Pons (tissue), 1 donor: ENCODE data around the gene HIVEP2.

Source experiments
- DNase-seq: peaks from one replicate; pipeline ENCODE4 v3.0.0-alpha.2; 2016; ENCODE audit warnings: low spot score

HIVEP2 gene

GRCh38 chr6:142843361-142843760 is 101.6 kb downstream of the HIVEP2 start:
- no peak for DNase-seq

GRCh38 chr6:142842418-142843261 is 102.3 kb downstream of the HIVEP2 start:
- no peak for DNase-seq

GRCh38 chr6:142841915-142842314 is 103.1 kb downstream of the HIVEP2 start:
- DNase-seq = no peak

GRCh38 chr6:142839686-142840040 is 105.3 kb downstream of the HIVEP2 start:
- DNase-seq = no peak

GRCh38 chr6:142838821-142839685 is 105.9 kb downstream of the HIVEP2 start:
- DNase-seq = no peak

GRCh38 chr6:142835787-142836535 is 109.0 kb downstream of the HIVEP2 start:
- no peak for DNase-seq

DNA sequence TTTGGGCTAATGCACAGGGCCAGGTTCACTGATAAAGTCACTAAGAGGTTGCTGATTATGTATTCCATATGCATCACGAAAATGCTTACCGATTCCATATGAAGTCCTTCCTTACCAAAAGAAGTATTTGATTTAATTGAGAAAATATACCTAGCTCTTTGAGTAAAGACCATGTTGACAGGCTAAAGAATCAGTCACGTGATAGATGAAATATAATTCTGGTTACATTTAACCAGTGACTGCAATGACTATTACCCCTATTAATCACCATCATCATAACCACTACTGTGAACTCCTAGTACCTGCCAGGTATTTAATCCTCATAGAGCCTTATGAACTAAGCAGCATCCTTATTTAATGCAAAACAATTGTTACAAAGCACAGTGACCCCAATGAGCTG is 110.1 kb downstream of the HIVEP2 start:
- no peak for DNase-seq

- no peak for DNase-seq
Measured at GRCh38 chr6:142833798-142834197, 111.2 kb downstream of the HIVEP2 start.

DNA sequence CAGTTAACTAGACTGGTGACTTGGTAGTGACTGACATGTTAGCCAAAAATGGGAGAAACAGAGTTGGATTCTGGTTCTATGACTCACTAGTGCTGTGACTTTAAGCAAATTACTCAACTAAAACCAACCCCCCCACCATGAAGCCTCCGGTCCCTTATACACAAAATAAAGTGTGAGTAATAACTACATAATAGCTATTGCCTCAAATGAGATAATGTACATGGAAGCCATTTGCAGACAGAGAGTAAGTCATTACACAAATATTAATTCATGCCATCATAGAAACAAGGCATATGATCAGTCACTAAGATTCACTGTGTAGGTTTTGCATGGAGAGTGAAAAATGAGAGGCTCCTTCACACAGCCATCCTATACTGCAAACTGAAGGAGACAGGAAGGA is 111.9 kb downstream of the HIVEP2 start:
- DNase-seq = no peak

GRCh38 chr6:142830807-142831206 is 114.2 kb downstream of the HIVEP2 start:
- no peak for DNase-seq

DNA sequence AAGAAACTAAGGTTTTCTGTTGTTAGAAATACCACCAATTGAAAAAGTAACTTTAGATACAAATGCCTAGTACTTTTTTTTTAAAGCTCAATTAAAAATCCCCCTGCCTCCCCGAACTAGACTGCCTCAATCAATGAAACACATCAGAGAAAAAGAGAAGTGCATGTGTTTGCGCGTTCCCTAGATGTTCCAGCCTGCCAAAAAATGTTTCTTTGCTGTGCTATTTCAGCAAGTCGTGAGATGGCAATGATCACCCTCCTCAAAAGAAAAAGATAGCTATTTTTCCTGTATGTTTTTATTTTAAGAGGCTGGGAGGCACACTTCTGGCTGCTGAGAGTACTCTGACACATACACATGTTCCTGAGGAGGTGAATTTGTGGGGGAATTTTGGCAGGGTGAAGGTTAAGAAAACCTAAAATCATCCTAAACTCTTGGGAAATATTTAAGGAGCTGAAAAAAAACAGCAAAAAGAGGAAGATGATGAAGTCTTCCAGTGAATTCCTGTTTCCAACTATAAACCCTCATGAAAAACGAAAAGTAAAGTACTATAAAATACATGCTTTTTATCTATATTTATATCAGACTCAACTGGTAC is 114.8 kb downstream of the HIVEP2 start:
- DNase-seq = no peak

DNA sequence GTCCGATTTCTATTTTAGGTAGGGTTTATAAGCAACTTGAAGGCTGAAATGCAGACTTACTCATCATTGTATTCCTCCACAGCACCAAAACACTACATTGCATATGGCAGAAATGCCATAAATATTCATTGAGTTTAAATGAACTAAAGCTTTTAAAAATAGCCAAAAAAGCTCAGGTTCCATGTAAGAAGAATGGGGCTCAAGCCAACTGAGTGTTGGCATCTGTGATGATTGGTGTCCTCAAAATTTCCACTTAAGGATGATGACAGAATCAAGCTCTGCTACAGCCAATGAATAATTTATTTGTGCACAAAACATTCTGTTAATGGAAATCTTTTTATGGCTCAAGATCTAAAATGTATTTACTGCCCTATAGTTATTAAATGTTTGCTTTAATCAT is 115.4 kb downstream of the HIVEP2 start:
- DNase-seq = no peak

DNA sequence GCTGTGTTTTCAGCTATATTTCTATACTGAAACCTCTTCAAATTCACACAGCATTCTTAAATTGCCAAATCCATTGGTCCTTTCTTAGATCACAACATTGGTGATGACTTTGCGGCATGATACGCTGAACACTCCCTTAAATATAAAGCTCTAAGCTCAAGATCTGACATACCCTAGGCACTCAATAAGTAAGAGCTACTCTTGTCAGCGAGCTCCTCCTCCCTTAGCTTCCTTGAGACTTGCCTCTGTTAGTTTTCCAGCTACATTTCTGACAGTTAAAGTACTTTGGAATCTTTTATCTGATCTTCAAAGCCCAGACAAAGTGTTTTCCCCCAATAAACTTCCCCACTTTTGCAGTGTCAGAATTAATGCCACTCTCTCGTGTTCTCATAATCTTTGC is 117.0 kb downstream of the HIVEP2 start:
- no peak for DNase-seq

GRCh38 chr6:142827369-142827768 is 117.6 kb downstream of the HIVEP2 start:
- no peak for DNase-seq

DNA sequence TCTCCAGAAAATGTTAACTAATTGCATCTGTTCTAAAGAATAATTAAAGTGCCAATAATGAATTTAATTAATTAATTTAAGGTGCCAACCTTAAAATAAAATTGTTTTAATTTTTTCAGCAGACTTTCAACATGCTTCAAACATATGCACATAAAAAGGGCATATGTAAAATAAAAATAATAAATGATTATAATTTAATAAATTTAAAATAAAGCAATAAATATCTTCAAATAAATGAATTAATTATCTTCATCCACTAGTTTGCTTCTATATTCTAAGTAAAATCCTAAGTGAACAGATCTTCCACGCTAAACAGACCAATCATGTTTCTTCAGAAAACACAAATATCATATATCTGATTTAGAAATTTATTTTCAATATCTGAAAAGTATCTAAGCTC is 119.2 kb downstream of the HIVEP2 start:
- DNase-seq = no peak

GRCh38 chr6:142824426-142824825 is 120.5 kb downstream of the HIVEP2 start:
- DNase-seq = no peak

DNA sequence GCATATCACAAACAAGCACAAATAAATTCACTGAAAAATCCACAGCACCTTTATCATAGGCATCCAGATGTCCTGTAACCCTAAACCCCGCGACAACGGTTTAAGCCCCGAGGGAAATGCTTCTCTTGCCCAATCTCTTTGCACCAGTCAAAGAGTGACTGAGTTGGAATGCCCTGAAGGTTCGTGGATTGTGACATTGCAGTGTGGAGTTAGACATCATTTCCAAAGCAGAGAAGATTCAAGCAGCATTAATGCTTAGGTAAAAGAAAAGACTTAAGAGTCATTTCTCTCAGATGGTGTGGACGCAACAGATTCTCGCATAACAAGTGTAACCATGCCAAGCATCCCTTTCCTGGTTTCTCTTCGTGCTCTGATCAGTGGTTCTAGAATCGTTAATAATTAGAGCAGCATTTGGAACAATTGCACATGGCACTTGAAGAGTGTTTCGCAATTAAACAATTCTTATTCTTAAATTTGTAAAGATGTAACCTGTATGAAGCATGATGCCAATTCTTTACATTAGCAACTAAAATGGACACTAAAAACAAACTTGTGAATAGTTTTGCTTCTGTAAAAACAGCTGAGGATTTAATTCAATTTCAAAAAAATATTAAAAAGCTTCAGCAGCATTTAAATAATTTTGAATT is 121.6 kb downstream of the HIVEP2 start:
- DNase-seq = no peak

GRCh38 chr6:142822842-142823241 is 122.1 kb downstream of the HIVEP2 start:
- DNase-seq = no peak

- no peak for DNase-seq
Measured at GRCh38 chr6:142822383-142822782, 122.6 kb downstream of the HIVEP2 start.

GRCh38 chr6:142821860-142822259 is 123.1 kb downstream of the HIVEP2 start:
- no peak for DNase-seq

- DNase-seq = no peak
Measured at GRCh38 chr6:142821164-142821716, 123.7 kb downstream of the HIVEP2 start.
